Smooth muscle cell (in vitro differentiated cells): ENCODE measurements around the gene DBN1. TPM values are rescaled to one million over a fixed set of nuclear protein-coding genes. Genes with fewer than 3 reads are reported as not detected.

ENCODE experiments used
- DNase-seq: peaks from one replicate; lab custom pipeline; 2025; ENCODE audit not compliant: unreplicated experiment; lab: John Stamatoyannopoulos, UW
- H2AFZ ChIP-seq: fragments of 200-600 bp; sonication (generic); 2 replicates; pipeline ENCODE4 v1.6.0; 2016; ENCODE audit warnings: antibody characterized with exemption, low read depth, mild to moderate bottlenecking
- H3F3A ChIP-seq: fragments of 200-600 bp; sonication (generic); 2 replicates; pipeline ENCODE4 v1.6.0; 2017; ENCODE audit warnings: antibody characterized with exemption, low read depth
- H3K27ac ChIP-seq: fragments of 200-600 bp; sonication (generic); 2 replicates; pipeline ENCODE4 v1.5.1; 2016; ENCODE audit warnings: low read depth, mild to moderate bottlenecking
- H3K27me3 ChIP-seq: fragments of 200-600 bp; sonication (generic); 2 replicates; pipeline ENCODE4 v1.6.1; 2016; ENCODE audit warnings: low read depth, mild to moderate bottlenecking
- H3K36me3 ChIP-seq: fragments of 200-600 bp; sonication (generic); 2 replicates; pipeline ENCODE4 v1.5.1; 2016; ENCODE audit warnings: low read depth
- H3K4me1 ChIP-seq: fragments of 200-600 bp; sonication (generic); 2 replicates; pipeline ENCODE4 v1.5.1; 2016; ENCODE audit warnings: low read depth
- H3K4me2 ChIP-seq: fragments of 200-600 bp; sonication (generic); 2 replicates; pipeline ENCODE4 v1.6.0; 2016; ENCODE audit warnings: mild to moderate bottlenecking
- H3K4me3 ChIP-seq: fragments of 200-600 bp; sonication (generic); 2 replicates; pipeline ENCODE4 v1.5.1; 2016; ENCODE audit warnings: mild to moderate bottlenecking
- H3K79me2 ChIP-seq: fragments of 200-600 bp; sonication (generic); 2 replicates; pipeline ENCODE4 v1.6.0; 2016; ENCODE audit warnings: low read depth, mild to moderate bottlenecking
- H3K9ac ChIP-seq: fragments of 200-600 bp; sonication (generic); 2 replicates; pipeline ENCODE4 v1.6.0; 2016; ENCODE audit warnings: low read depth
- H3K9me3 ChIP-seq: fragments of 200-600 bp; sonication (generic); replicated peaks from 2 replicates; pipeline ENCODE4 v1.5.1; 2016; ENCODE audit warnings: low read depth
- H4K20me1 ChIP-seq: fragments of 200-600 bp; sonication (generic); 2 replicates; pipeline ENCODE4 v1.6.0; 2016; ENCODE audit warnings: low read depth
- whole genome bisulfite sequencing: methylation state at CpG from one replicate; pipeline ENCODE4 v1.1.7; 2016; ENCODE audit warnings: low lambda C conversion rate; 5-methylcytosine and 5-hydroxymethylcytosine counted together
- polyA plus RNA-seq: library from polyadenylated mRNA; unstranded; fragments of >200 nt; fragmentation: Nextera tagmentation; extraction: Ambion mirVana; gene quantifications from 2 replicates; pipeline ENCODE4 v1.2.1, GENCODE V29; 2016
- total RNA-seq: library from RNA; depleted of rRNA; stranded (reverse); fragments of >200 nt; gene quantifications from 2 replicates; pipeline ENCODE4 v1.2.3, GENCODE V29; 2014
- TF ChIP-seq, protein P1 (sequence below): fragments of 200-600 bp; sonication (generic); IDR thresholded peaks from 2 replicates; pipeline ENCODE4 v1.5.1; 2017; ENCODE audit warnings: borderline replicate concordance, mild to moderate bottlenecking, antibody characterized with exemption; ENCODE audit not compliant: insufficient read depth, poor library complexity, severe bottlenecking

The DBN1 gene
- total and polyA plus RNA-seq, 2 experiments from 2014 or later: 116 to 202 TPM

GRCh38 chr5:177493795-177494345 lies 20.4 kb upstream of the DBN1 start:
- peaks cover 39% of the 10 kb centered on the region for H3K79me2 ChIP-seq
- H3K36me3 ChIP-seq: no peaks in the 10 kb centered on the region

DNA sequence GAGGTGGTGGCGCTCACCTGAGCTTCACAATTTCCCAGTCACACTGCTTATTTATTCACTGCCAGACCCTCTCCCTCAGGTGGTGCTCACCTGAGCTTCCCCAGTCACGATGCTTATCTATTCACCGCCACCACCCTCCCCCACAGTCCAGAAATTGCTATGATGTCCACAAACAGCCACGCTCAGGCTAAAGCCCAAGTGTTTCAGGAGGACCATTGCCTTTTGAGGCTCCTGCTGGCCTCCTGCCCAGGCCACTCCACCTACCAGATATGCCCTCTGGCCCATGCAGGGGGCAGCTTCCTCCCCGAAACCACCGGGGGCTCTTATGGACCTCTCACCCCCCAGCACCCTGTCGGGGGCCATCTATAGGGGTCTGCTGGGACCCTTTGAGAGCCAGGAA lies 19.4 kb upstream of the DBN1 start:
- Histone ChIP-seq H3K27ac (peak overlapping the region; percentile 96), H3K4me1 (peaks cover 34% of the 10 kb centered on the region), H3K4me2 (peak overlapping the region; percentile 99), H3K36me3 (no peaks in the 10 kb centered on the region), H2AFZ (no peak overlapping the region), H3K9me3 (no peaks in the 10 kb centered on the region), H4K20me1 (peaks cover 66% of the 10 kb centered on the region), H3K4me3 (no peak overlapping the region), H3K27me3 (no peaks in the 10 kb centered on the region), H3F3A (peaks cover 32% of the 10 kb centered on the region), H3K79me2 (peaks cover 41% of the 10 kb centered on the region), H3K9ac (peak overlapping the region; percentile 69)
- WGBS: 89% methylated on average over 7 of the region's 7 CpGs
- DNase-seq: no peak
- TF ChIP-seq, protein P1, sequence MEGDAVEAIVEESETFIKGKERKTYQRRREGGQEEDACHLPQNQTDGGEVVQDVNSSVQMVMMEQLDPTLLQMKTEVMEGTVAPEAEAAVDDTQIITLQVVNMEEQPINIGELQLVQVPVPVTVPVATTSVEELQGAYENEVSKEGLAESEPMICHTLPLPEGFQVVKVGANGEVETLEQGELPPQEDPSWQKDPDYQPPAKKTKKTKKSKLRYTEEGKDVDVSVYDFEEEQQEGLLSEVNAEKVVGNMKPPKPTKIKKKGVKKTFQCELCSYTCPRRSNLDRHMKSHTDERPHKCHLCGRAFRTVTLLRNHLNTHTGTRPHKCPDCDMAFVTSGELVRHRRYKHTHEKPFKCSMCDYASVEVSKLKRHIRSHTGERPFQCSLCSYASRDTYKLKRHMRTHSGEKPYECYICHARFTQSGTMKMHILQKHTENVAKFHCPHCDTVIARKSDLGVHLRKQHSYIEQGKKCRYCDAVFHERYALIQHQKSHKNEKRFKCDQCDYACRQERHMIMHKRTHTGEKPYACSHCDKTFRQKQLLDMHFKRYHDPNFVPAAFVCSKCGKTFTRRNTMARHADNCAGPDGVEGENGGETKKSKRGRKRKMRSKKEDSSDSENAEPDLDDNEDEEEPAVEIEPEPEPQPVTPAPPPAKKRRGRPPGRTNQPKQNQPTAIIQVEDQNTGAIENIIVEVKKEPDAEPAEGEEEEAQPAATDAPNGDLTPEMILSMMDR: no peak

More at GRCh38 chr5:177493795-177494345, 20.4 kb upstream of the DBN1 start:
- peak overlapping the region; percentile 69 for H3K9ac ChIP-seq
- peak overlapping the region; percentile 6 for H3K4me3 ChIP-seq
- peak overlapping the region; percentile 96 for H3K27ac ChIP-seq
- WGBS: 56% methylated on average over 5 of the region's 5 CpGs
- no peak for DNase-seq
- H3K4me1 ChIP-seq: peaks cover 34% of the 10 kb centered on the region
- no peak overlapping the region for H2AFZ ChIP-seq
- no peaks in the 10 kb centered on the region for H3K27me3 ChIP-seq
- no peaks in the 10 kb centered on the region for H3K9me3 ChIP-seq
- peaks cover 32% of the 10 kb centered on the region for H3F3A ChIP-seq
- peaks cover 56% of the 10 kb centered on the region for H4K20me1 ChIP-seq
- TF ChIP-seq, protein P1: no peak
- peak overlapping the region; percentile 99 for H3K4me2 ChIP-seq

DNA sequence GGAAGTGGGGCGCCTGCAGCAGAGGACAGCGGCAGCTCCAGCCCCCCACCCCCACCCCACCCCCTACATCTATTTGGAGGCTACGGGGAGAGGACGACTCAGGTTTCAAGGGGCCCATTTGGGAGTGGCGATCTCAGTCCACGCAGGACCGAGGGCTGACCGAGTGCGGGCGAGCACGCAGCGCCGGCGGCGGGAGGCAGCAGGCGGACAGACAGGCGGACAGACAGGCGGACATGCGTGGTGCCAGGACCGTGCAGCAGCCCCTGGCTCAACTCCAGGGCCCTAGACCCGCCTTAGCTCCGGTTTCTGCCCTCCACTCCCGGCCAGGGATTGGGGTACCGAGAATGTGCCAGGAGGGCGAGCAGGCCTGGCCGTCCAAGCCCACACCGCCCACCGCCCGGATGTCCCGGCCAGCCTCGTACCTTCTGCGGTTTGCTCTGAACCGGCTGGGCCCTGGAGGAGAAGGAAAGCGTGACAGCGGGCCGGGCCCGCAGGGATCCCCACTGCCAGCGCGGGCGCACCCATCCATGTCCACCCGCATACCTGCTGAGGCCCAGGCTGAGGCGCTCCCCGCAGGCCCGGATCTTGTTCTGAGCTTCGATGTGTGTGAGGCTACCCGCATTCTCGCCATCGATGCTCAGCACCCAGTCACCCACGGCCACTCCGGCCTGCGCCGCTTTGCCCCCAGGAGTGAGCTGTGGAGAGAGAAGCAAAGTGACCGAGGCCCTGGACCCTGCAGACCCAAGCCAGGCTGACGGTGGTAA lies 18.7 kb upstream of the DBN1 start:
- peak overlapping the region; percentile 99 for H3K4me2 ChIP-seq

More for the DNA sequence above, 18.7 kb upstream of the DBN1 start:
- Histone ChIP-seq H2AFZ (no peak overlapping the region), H3K9ac (no peak overlapping the region), H3F3A (peaks cover 38% of the 10 kb centered on the region), H3K27ac (peak overlapping the region; percentile 96), H3K4me1 (peaks cover 34% of the 10 kb centered on the region), H3K36me3 (no peaks in the 10 kb centered on the region), H3K9me3 (no peaks in the 10 kb centered on the region), H4K20me1 (peaks cover 73% of the 10 kb centered on the region), H3K27me3 (no peaks in the 10 kb centered on the region), H3K4me3 (no peak overlapping the region), H3K79me2 (peaks cover 46% of the 10 kb centered on the region)
- TF ChIP-seq, protein P1: no peak
- DNase-seq: no peak
- 89% methylated on average over 49 of the region's 54 CpGs for WGBS
